WI38 (cell line): Measurements from ENCODE around the gene ACOT7.

Experiments
- H3K4me3 ChIP-seq: 2 replicates; pipeline ENCODE4 v1.5.1; 2011; ENCODE audit warnings: low read depth, mild to moderate bottlenecking, control low read depth, low read length
- TF ChIP-seq, protein P1 (sequence below): IDR thresholded peaks from 2 replicates; pipeline ENCODE4 v1.5.1; 2012; ENCODE audit warnings: low read depth, mild to moderate bottlenecking, control low read depth, low read length

The ACOT7 gene

DNA sequence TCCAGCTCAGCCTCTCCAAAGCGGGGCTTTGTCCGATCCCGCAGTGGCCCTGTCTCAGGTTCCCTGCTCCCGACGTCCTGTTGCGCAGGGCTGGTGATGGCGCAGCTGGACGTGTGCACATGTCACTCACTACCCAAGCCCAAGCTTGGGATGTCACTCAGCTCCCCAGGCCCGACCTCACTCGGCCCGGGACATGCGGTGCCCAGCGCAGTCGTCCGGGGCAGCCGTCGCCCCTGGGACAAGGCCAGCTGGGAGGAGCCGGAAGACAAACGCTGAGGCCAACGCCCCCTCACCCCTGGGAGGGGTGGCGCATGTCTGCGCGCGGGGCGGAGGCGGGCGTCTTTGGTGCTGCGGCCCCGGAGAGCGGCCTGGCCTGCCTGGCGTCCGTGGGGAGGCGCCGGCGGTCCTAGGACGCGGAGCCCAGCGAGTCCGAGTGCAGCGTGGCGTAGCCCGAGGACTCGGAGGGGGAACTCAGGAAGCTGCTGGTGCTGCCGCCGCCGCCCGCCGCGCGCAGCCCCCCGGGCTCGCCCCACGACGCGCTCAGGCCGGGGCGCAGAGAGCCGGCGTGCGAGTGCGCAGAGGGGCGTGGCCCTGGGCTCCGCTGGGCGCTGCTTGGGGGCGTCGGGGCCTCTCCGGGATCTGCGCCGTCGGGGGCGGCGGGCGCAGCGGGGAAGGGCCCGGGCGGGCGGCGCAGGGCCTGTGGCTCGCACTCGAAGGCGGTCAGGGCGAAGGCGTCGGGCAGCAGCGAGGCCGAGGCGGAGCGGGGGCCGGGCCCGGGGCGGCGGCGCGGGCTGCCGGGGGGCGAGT is 144.4 kb downstream of the ACOT7 start:
- TF ChIP-seq, protein P1, sequence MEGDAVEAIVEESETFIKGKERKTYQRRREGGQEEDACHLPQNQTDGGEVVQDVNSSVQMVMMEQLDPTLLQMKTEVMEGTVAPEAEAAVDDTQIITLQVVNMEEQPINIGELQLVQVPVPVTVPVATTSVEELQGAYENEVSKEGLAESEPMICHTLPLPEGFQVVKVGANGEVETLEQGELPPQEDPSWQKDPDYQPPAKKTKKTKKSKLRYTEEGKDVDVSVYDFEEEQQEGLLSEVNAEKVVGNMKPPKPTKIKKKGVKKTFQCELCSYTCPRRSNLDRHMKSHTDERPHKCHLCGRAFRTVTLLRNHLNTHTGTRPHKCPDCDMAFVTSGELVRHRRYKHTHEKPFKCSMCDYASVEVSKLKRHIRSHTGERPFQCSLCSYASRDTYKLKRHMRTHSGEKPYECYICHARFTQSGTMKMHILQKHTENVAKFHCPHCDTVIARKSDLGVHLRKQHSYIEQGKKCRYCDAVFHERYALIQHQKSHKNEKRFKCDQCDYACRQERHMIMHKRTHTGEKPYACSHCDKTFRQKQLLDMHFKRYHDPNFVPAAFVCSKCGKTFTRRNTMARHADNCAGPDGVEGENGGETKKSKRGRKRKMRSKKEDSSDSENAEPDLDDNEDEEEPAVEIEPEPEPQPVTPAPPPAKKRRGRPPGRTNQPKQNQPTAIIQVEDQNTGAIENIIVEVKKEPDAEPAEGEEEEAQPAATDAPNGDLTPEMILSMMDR: no peak
- no peak overlapping the region for H3K4me3 ChIP-seq

DNA sequence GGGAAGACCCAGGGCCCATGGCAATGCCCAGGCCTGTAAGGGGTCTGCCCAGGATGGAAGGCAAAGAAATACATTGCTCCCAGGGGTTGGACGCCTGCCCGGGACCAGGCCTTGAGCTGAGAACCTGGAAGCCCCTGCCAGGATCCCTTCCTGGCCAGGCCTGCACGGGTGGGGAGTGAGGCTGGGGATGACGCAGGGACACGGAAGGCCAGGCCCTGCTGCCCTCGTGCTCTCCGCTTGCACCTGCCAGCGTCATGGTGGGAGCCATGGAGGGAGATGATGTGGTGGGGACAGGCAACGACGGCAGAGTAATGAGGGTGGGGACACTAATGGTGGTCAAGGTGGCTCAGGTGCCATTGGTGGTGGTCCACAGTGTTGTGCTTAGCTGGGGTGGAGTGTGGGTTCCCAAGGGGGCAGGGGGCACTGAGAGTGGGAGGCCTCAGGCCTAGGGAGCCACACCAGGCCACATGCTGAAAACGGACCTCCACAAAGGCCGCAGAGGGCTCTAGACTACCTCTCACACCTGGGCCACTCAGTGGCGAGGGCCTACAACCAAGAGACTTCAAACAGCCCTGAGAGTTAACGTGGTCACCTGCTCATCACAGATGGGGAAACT is 145.3 kb downstream of the ACOT7 start:
- TF ChIP-seq, protein P1: no peak

DNA sequence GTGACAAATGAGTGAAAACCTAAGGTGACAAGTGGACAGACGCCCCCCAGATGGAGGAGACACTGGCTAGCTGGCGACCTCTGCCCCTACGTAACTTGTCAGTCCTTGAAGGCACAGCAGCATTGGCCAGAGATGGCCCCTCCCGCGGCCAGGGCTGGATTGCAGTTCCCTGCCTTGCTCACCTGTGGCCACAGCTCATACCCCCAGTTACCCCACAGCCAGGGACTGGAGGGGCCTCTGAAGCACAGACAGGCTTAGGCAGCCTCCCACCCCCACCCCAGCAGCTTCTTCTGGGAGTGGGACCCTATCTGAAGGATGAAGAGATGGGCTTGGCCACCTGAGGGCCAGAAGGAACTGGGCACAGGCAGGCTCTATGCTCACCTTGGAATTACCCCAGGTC is 145.9 kb downstream of the ACOT7 start:
- no peak overlapping the region for H3K4me3 ChIP-seq
- TF ChIP-seq, protein P1: no peak

More for the DNA sequence above, 145.3 kb downstream of the ACOT7 start:
- H3K4me3 ChIP-seq: no peak overlapping the region

DNA sequence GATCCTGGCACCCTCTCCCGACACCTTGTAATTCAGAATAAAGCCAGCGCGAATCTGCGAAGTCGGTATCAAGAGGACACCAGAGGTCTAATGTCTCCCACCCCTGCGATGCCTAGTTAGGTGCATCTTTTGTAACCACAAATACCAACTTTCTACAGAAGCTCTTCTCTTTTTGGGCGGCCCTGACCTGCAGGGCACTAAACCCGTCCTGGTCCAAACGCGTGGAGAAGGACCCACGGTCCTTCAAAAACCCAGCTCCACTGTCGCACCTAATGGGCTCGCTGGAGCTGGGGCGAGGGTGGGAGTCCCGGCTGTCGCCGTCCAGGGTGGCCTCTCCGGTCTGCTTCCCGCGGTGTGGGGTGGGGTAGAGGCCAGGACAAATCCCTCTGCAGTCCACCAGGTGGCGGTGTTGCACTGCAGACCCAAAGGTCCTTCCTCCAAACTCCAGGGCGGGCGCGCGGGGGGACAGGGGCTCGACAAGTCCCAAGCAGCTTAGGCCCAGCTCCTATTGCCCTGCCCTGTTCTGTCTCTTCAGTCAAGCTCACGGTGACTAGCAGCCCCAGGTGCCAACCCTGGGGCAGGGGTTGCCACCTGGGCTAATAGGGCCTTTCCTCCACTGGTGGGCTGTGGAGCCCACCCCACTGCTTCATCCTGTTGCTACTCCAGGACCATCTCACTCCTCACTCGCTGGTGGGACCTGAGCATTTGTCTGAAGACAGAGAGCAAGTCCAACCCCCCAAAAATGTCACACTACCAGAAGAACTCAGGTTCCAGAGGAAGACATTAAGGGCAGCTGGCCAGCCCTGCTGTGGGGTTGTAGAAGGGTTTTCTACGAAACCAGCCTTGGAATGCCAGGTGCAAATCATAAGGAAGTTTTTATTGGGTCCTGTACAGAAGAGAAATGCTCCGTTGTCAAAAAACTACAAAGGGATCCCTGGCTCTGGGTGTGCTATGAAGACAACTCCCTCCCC is 146.8 kb downstream of the ACOT7 start:
- no peak overlapping the region for H3K4me3 ChIP-seq
- TF ChIP-seq, protein P1: peak; percentile 82

DNA sequence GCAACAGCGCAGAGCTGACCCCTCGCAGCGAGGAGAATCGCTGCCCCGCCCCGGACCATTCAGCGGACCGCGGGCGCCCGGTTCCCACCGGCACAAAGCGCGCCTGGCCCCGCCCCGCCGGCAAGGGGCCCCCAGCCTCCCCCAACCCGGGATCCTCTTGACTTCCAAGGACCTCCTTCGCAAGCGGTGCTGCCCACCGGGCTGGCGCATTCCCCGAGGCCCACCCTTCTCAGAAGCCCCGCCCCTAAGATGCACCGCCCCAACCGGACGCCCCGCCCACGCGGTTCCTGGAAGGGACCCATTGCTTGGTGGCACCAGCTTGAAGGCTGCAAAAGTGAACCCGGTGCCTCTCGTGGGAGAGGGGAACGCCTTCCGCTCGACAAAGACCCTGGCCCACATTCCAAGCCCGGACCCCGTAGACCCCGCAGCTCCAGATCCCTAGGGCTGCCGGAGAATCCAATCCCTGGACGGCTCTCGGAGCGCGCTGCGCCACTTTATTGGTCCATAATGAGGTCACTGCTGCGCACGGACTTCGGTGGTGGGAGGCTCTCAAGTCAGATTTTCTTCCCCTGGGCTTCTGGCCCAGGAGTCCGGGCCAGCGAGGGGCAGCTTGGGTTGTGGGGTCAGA is 147.6 kb downstream of the ACOT7 start:
- peak overlapping the region; percentile 33 for H3K4me3 ChIP-seq
- TF ChIP-seq, protein P1: no peak

DNA sequence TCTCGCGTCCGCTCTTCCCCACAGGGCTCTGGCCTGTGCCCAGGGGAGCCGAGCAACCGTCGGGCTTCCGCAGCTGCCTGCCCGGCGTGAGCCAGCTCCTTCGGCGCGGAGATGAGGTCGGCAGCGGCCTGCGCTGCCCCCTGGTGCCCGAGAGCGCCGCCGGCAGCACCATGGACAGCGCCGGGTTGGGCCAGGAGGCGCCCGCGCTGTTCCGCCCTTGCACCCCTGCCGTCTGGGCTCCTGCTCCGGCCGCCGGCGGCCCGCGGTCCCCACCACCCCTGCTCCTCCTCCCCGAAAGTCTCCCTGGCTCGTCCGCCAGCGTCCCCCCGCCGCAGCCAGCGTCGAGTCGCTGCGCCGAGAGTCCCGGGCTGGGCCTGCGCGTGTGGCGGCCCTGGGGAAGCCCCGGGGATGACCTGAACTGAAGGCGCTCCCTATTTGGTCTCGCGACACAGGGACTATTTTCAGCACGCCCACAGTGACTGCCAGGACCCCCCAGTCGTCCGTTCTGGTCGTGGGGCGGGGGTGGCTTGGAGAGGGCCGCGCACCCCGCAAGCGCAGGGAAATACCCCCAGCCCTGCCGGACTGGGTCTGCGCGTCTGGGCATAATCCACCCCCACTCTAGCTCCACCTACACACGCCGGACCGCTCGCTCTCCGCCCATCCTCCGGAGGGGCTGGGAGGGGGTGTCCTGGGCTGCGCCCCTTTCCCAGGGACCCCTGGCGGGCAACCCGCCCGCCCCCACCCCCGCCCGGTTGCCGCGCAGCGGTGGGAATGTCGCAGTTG is 148.3 kb downstream of the ACOT7 start:
- peak overlapping the region; percentile 33 for H3K4me3 ChIP-seq
- TF ChIP-seq, protein P1: peak; percentile 80
